Measurements from ENCODE around the gene CGNL1. TPM values are rescaled to one million over a fixed set of nuclear protein-coding genes. Genes with fewer than 3 reads are reported as not detected.

The CGNL1 gene
- total RNA-seq, 1 experiment from 2014 or later: 0.43 TPM

- DNase-seq (ENCODE audit: low spot score): no peak
Observed at GRCh38 chr15:57353317-57353804, 22.9 kb upstream of the CGNL1 start.

DNA sequence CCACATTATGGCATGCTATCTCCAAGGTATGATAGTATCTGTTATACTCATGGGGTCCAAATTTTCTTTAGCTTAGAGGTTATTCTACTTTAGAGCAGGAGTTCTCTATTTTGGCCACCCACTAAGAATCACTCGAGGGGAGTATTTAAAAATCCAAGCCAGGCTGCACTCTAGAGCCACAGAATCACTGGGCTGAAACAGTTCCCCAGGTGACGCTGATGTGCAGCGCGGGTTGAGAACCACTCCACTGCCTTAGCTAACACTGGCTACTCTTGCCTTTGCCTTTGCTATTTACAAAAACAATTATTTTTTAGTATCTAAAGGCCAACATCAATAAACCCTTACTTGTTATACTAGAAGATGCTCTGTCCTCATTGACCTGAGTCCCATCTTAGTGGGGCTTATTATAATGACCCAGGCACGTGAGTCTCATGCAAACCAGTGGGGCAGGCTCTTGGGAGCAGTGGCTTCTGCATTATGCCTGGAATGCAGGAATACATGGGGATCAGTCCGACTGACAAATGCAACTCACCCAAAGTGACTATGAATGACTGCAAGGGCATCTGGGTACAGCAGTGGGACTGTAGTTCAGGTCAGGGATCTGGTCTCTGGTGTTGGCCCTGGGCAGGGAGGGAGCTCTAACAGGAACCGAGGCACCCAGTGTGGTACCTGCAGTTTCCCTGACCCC lies 21.7 kb upstream of the CGNL1 start:
- DNase-seq (ENCODE audit: low spot score): no peak

- DNase-seq (ENCODE audit: low spot score): no peak
Observed at GRCh38 chr15:57355259-57355658, 21.0 kb upstream of the CGNL1 start.

DNA sequence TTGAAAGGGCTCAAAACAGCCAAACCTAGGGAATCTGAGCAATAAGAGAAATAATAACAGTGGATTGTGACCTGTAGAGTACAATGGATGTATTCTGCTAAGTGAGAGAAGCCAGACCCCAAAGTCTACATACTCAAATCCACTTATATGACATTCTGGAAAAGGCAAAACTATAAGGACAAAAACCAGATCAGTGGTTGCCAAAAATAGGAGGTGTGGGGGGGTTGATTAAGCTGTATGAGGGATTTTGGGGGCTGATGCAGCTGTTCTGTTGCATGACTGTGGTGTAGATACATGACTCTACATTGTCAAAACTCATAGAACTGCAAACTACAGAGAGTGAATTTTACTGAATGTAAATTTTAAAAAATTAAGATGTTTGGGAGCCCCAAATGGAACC lies 20.1 kb upstream of the CGNL1 start:
- no peak for DNase-seq (ENCODE audit: low spot score)

DNA sequence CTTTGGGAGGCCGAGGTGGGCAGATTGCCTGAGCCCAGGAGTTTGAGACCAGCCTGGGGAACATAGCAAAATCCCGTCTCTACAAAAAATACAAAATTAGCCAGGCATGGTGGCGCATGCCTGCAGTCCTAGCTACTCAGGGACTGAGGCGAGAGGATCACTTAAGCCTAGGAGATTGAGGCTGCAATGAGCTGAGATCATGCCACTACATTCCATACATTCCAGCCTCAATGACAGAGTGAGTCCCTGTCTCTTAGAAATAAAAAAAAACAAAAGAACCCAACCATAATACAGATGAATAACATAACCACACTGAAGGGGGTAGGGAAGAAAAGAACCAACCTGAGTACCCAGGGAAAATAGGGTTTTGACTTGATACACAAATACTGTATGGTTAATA lies 19.7 kb upstream of the CGNL1 start:
- no peak for DNase-seq (ENCODE audit: low spot score)

DNA sequence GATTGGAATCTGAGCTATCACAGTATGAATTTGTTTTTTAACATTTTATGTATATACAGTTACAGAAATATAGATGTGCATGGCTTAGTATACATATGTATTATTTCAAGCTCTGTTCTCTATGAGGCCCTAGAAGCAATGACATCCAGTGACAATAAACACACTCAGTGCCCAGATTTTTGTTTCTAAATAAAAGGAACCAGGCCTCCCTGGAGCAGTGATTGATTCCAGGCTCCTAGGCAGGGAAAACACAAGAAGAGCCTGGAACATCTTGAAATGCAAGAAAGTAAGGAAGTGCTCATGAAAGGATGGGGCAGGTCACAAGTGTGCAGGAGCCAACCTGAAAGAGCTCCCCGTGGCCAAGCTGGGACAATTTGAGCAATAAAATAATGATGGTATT lies 18.5 kb upstream of the CGNL1 start:
- no peak for DNase-seq (ENCODE audit: low spot score)

DNA sequence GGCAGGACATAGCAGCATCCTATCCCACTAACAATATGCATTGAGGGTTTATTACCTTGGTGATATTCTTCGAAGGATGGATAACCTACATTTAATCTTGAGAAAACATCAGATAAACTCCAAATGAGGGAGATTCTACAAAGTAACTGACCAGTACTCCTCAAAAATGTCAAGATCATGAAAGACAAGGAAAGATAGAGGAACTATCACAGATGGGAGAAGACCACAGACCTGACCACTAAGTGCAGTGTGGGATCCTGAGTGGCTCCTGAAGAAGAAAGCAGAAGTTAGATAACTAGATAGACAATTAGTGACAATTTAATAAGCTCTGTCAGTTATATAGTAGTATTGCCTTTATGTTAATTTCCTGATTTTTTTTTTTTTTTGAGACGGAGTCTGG lies 17.7 kb upstream of the CGNL1 start:
- no peak for DNase-seq (ENCODE audit: low spot score)

- DNase-seq (ENCODE audit: low spot score): no peak
Observed at GRCh38 chr15:57363661-57364060, 12.6 kb upstream of the CGNL1 start.

GRCh38 chr15:57364282-57365007 lies 11.9 kb upstream of the CGNL1 start:
- DNase-seq (ENCODE audit: low spot score): no peak

- no peak for DNase-seq (ENCODE audit: low spot score)
Observed at GRCh38 chr15:57367556-57367955, 8.7 kb upstream of the CGNL1 start.

GRCh38 chr15:57370929-57371328 lies 5.4 kb upstream of the CGNL1 start:
- DNase-seq (ENCODE audit: low spot score): no peak

DNA sequence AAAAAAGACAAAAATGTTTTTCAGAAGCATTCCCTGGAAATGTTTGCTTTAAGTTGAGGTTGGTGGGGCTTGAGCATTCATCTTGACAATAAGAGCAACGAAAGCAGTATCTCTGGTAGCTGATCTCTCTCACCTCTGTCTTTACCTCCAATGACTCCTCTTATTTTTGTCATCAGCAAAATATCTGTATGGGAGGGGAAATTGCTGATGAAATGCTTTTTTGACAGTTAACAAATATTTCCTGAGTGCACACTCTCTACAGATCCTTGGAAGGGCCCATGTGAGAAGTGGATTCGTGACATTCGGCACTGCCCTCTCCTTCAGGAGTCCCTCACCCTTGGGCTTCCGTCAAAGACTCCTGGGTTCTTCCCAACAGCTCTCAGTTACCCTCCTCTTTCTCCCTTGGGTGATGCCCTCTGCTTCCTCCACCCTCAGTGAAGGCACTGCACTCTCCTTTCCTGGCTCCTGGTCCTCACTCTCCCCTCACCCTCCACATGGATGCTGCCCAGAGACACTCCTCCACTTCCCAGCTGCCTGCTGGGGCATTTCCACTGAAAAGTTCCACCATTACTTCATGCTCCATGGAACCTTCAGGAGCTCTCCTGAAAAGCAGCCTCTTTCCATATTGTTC lies 2.9 kb upstream of the CGNL1 start:
- no peak for DNase-seq (ENCODE audit: low spot score)

- no peak for DNase-seq (ENCODE audit: low spot score)
Observed at GRCh38 chr15:57373882-57374276, 2.4 kb upstream of the CGNL1 start.

DNA sequence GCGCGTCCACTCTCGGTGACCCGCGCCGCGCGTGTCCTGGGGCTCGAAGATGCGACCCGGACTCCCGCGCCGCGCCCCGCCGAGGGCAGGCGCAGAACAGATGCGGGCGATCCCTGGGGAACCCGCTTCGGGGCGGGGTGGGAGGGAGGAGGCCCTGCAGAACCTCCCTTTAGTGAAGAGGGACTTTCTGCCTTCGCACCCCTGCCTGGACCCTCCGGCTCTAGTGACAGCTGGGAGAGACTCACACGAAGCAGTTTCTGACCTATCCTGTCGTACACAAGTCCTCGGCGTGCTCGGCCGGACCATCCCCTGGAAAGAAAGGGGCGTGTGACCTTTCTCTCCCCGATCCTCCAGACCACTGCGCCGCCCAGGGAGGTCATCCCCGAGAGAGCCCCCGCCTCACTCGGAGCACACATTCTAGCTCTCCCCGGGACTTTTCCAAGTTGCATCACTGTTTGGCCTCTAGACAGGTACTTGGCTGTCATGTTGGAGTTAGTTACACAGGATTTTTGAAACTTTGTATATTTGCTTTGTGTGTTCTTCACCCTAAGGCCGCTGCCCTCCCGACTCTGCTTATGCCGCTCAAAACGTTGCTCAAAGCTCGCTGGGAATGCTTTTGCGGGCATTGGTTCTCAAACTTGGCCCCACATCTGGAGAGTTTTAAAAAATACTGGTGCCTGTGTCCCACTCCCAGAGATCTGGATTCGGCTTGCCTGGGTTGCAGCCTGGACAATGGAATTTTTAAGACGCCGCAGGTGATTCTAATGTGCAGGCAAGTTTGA lies 582 bp downstream of the CGNL1 start:
- DNase-seq (ENCODE audit: low spot score): no peak

- no peak for DNase-seq (ENCODE audit: low spot score)
Observed at GRCh38 chr15:57377478-57377847, 1.2 kb downstream of the CGNL1 start.

DNA sequence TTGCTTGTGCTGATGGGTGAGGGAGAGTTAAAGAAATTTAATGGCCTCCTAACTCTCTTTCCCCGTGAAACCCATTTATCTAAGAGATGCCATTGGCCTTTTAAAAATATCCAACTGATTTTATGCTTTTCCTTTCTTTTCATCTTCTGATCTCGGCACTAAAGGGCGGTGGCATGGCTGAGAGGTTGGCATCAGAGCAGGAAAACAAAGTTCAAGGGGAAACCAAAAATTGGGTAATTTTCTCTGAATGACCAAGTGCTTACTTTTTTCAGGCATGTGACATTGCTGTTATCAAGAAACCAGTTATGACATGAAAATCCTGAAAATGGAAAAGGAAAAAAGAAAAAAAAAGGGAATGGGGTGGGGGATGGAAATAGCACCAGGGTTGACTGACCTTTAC lies 3.2 kb downstream of the CGNL1 start:
- DNase-seq (ENCODE audit: low spot score): no peak

DNA sequence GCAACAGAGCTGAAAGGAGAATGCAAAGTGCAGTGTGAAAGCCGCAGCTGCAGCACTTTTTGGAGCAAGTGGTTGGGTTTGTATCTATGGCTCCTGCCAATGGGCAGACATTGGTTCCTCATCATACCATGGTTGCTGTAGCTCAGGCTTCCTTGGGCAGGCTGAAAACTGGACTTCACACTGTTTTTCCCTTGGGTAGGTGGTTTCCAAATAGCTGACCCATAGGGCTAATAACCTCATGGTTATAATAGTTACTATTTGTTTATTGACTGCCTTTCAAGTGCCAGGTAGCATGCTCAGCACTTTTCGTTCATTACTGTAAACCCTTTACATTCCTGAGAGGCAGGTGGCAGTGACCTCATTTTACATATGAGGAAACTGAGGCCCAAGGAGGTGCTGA lies 4.5 kb downstream of the CGNL1 start:
- DNase-seq (ENCODE audit: low spot score): no peak

GRCh38 chr15:57382215-57382614 lies 5.9 kb downstream of the CGNL1 start:
- DNase-seq (ENCODE audit: low spot score): no peak

DNA sequence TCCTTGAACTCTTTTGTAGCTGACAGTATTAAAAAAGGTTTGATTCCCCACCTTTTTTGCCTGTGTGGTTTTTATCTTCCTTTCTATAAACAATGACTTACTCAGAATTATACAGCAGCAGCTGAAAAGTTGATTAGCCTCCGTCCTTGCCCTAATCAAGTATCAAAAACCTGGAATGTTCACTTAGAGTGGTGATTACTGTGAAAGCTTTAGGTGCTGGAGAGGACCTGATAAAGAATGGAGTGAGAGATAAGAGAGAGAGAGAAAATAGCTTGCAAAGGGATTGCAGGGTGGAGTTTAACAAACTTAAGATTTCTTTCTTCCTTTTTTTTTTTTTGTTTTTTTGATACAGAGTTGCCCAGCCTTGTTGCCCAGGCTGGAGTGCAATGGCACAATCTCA lies 6.7 kb downstream of the CGNL1 start:
- no peak for DNase-seq (ENCODE audit: low spot score)

DNA sequence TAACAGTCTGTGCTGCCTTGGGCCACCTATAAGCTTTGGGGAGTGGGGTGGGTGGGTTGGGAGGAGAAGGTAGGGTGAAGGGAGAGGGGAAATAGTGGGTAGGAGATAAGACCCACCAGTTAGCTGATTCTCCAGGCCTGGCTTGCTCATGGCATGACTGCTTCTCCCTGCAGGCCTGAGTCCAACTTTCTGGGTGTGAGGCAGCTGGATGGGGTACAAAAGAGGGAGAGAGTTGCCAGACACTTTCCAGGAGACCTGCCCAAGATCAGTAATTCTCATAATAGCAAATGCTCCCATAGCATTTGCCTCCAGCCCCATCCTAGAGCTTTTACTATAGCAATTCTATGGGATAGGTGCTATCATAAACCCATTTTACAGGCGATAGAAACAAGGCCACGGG lies 7.7 kb downstream of the CGNL1 start:
- no peak for DNase-seq (ENCODE audit: low spot score)

- DNase-seq (ENCODE audit: low spot score): no peak
Observed at GRCh38 chr15:57384816-57385215, 8.5 kb downstream of the CGNL1 start.

DNA sequence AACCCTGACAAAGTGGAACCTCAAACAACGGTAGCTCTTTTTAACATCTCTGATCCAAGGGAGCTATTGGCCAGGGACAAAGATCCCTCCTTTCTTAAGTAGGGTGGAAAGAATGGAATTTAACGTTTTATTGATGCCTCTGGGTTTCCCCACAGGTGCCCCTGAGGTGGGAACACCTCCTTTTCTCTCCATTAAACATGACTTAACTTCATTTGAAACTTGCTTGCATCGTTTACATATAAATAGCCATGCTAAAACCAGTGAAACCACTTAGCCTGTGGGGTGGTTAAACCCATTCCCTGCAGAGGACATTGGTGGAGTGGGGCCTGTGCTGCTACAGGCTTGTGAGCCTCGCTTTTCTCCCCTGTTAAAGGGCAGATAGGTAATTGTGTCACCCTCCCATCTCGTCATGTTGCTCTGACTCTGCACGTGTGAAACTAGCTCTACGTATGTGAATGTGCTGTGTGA lies 9.7 kb downstream of the CGNL1 start:
- no peak for DNase-seq (ENCODE audit: low spot score)

Measured in H4 (cell line).